Measurements from ENCODE around the gene SP2. TPM values are rescaled to one million over a fixed set of nuclear protein-coding genes. Genes with fewer than 3 reads are reported as not detected.
A peak's percentile ranks its signal among the peaks of the same experiment; 100 is the strongest.

Gene SP2
- total RNA-seq, 4 donors from 2014 or later: 4.0 to 9.9 (median 9.2) TPM

- no peak overlapping the region for H3K27ac ChIP-seq
- 46 to 47% methylated on average over 3 to 4 of the region's 4 CpGs for WGBS, 2 donors
Observed at GRCh38 chr17:47914306-47914948, 18.4 kb downstream of the SP2 start.

GRCh38 chr17:47915776-47916398, 19.9 kb downstream of the SP2 start:
- H3K36me3 ChIP-seq: peaks cover 0 to 30% (median 7%) of the 10 kb centered on the region in 3 donors
- TF ChIP-seq POLR2A (IDR thresholded peaks at IDR 0.05): no peak
- no peak for TF ChIP-seq CTCF (IDR thresholded peaks at IDR 0.05)
- H3K27ac ChIP-seq: peak overlapping the region in 1 of 4 donors; percentile 21
- 25 to 30% methylated on average over 5 to 8 of the region's 12 CpGs for WGBS, 2 donors
- peaks cover 0 to 40% (median 5%) of the 10 kb centered on the region in 3 donors for H3K4me1 ChIP-seq
- H3K9me3 ChIP-seq: no peaks in the 10 kb centered on the region
- intact Hi-C loops (cut with DNase I): no loop called here
- H3K4me3 ChIP-seq: no peak overlapping the region
- H3K27me3 ChIP-seq: no peaks in the 10 kb centered on the region
- DNase-seq: no peak

More at GRCh38 chr17:47914306-47914948, 18.4 kb downstream of the SP2 start:
- TF ChIP-seq CTCF (IDR thresholded peaks at IDR 0.05) (no peak), POLR2A (IDR thresholded peaks at IDR 0.05) (no peak)
- intact Hi-C loops (cut with DNase I): no loop called here
- Histone ChIP-seq H3K36me3 (peaks cover 0 to 30% (median 7%) of the 10 kb centered on the region in 3 donors), H3K9me3 (no peaks in the 10 kb centered on the region), H3K27me3 (no peaks in the 10 kb centered on the region), H3K4me1 (peaks cover 0 to 40% (median 5%) of the 10 kb centered on the region in 3 donors), H3K4me3 (no peak overlapping the region)
- DNase-seq: no peak

GRCh38 chr17:47916489-47917208, 20.6 kb downstream of the SP2 start:
- WGBS, 2 donors: 88 to 100% methylated on average over 1 to 11 of the region's 19 CpGs
- TF ChIP-seq POLR2A (IDR thresholded peaks at IDR 0.05) (no peak), CTCF (IDR thresholded peaks at IDR 0.05) (no peak)
- Histone ChIP-seq H3K9me3 (no peaks in the 10 kb centered on the region), H3K27me3 (no peaks in the 10 kb centered on the region), H3K4me3 (no peak overlapping the region), H3K36me3 (peaks cover 0 to 35% (median 7%) of the 10 kb centered on the region in 3 donors), H3K4me1 (peaks cover 0 to 40% (median 5%) of the 10 kb centered on the region in 3 donors), H3K27ac (no peak overlapping the region)
- intact Hi-C loops (cut with DNase I): no loop called here
- no peak for DNase-seq

GRCh38 chr17:47917581-47917980, 21.5 kb downstream of the SP2 start:
- H3K9me3 ChIP-seq: no peaks in the 10 kb centered on the region
- no peak for DNase-seq
- H3K4me1 ChIP-seq: peaks cover 0 to 40% (median 5%) of the 10 kb centered on the region in 3 donors
- no peak overlapping the region for H3K4me3 ChIP-seq
- 40 to 71% methylated on average over 2 of the region's 2 CpGs for WGBS, 2 donors
- TF ChIP-seq POLR2A (IDR thresholded peaks at IDR 0.05): no peak
- no peak for TF ChIP-seq CTCF (IDR thresholded peaks at IDR 0.05)
- intact Hi-C loops (cut with DNase I): no loop called here
- H3K27ac ChIP-seq: no peak overlapping the region
- peaks cover 0 to 41% (median 7%) of the 10 kb centered on the region in 3 donors for H3K36me3 ChIP-seq
- H3K27me3 ChIP-seq: no peaks in the 10 kb centered on the region

GRCh38 chr17:47918006-47918405, 22.0 kb downstream of the SP2 start:
- WGBS, 2 donors: 12 to 30% methylated on average over 2 of the region's 2 CpGs
- Histone ChIP-seq H3K4me1 (peaks cover 0 to 40% (median 5%) of the 10 kb centered on the region in 3 donors), H3K4me3 (no peak overlapping the region), H3K27ac (no peak overlapping the region), H3K27me3 (no peaks in the 10 kb centered on the region), H3K9me3 (no peaks in the 10 kb centered on the region), H3K36me3 (peaks cover 3 to 45% (median 7%) of the 10 kb centered on the region in 3 donors)
- no peak for DNase-seq
- intact Hi-C loops (cut with DNase I): no loop called here
- TF ChIP-seq POLR2A (IDR thresholded peaks at IDR 0.05): no peak
- TF ChIP-seq CTCF (IDR thresholded peaks at IDR 0.05): no peak

All from esophagus squamous epithelium (tissue), 5 donors.